HepG2 (cell line): Measurements from ENCODE around the gene HMCN2. TPM values are rescaled to one million over a fixed set of nuclear protein-coding genes. Genes with fewer than 3 reads are reported as not detected.

ENCODE experiments used
- ATF1 ChIP-seq: IDR thresholded peaks from 2 replicates; pipeline ENCODE4 v1.6.1; 2016; ENCODE audit warnings: mild to moderate bottlenecking, control low read depth
- DNMT1 ChIP-seq: sonication (generic); formaldehyde crosslinking; IDR thresholded peaks from 2 replicates; pipeline ENCODE4 v1.5.1; 2020; ENCODE audit warnings: mild to moderate bottlenecking, missing genetic modification reagents
- DR1 ChIP-seq: sonication (generic); formaldehyde crosslinking; IDR thresholded peaks from 2 replicates; pipeline ENCODE4 v1.8.0; 2021; ENCODE audit warnings: mild to moderate bottlenecking, missing genetic modification reagents, inconsistent platforms
- KDM5B ChIP-seq: sonication (generic); formaldehyde crosslinking; IDR thresholded peaks from 2 replicates; pipeline ENCODE4 v1.4.0; 2020; ENCODE audit warnings: missing genetic modification reagents, mild to moderate bottlenecking, borderline replicate concordance
- MAX ChIP-seq: IDR thresholded peaks from 2 replicates; pipeline ENCODE4 v1.6.1; 2012; ENCODE audit warnings: inconsistent platforms
- MYC ChIP-seq: sonication (generic); formaldehyde crosslinking; IDR thresholded peaks from 2 replicates; pipeline ENCODE4 v1.9.0; 2021; ENCODE audit warnings: missing genetic modification reagents, borderline replicate concordance
- ONECUT2 ChIP-seq: sonication (generic); formaldehyde crosslinking; IDR thresholded peaks from 2 replicates; pipeline ENCODE4 v1.4.0; 2020; ENCODE audit warnings: missing genetic modification reagents
- RAD21 ChIP-seq: fragments of 450-650 bp; formaldehyde crosslinking; IDR thresholded peaks from 2 replicates; pipeline ENCODE4 v1.5.0; 2020; ENCODE audit warnings: mild to moderate bottlenecking
- RBM39 ChIP-seq: fragments of 200-400 bp; formaldehyde crosslinking; IDR thresholded peaks from one replicate; pipeline ENCODE4 v1.6.1; 2018; ENCODE audit warnings: antibody characterized with exemption, mild to moderate bottlenecking, low read depth, low read length; ENCODE audit not compliant: poor library complexity, severe bottlenecking
- SIN3B ChIP-seq: fragments of 150-350 bp; IDR thresholded peaks from 2 replicates; pipeline ENCODE4 v1.6.1; 2014; ENCODE audit warnings: low read length
- STAG1 ChIP-seq: sonication (generic); formaldehyde crosslinking; IDR thresholded peaks from 2 replicates; pipeline ENCODE4 v1.4.0; 2020; ENCODE audit warnings: missing genetic modification reagents
- SYNCRIP ChIP-seq: fragments of 200-400 bp; formaldehyde crosslinking; IDR thresholded peaks from 2 replicates; pipeline ENCODE4 v1.6.1; 2018; ENCODE audit warnings: mild to moderate bottlenecking, low read depth, low read length; ENCODE audit not compliant: insufficient read depth
- ZBTB33 ChIP-seq: sonication (generic); formaldehyde crosslinking; IDR thresholded peaks from 2 replicates; pipeline ENCODE4 v1.4.0; 2020; ENCODE audit warnings: missing genetic modification reagents
- ZFP91 ChIP-seq: sonication (generic); formaldehyde crosslinking; IDR thresholded peaks from 2 replicates; pipeline ENCODE4 v1.9.0; 2022; ENCODE audit warnings: missing genetic modification reagents, mild to moderate bottlenecking, borderline replicate concordance
- ZFX ChIP-seq: sonication (generic); formaldehyde crosslinking; IDR thresholded peaks from 2 replicates; pipeline ENCODE4 v1.4.0; 2020; ENCODE audit warnings: mild to moderate bottlenecking, low read depth, missing genetic modification reagents, moderate library complexity
- ZNF326 ChIP-seq: sonication (generic); formaldehyde crosslinking; IDR thresholded peaks from 2 replicates; pipeline ENCODE4 v1.4.0; 2020; ENCODE audit warnings: missing genetic modification reagents, borderline replicate concordance
- ZNF33B ChIP-seq: sonication (generic); formaldehyde crosslinking; IDR thresholded peaks from 2 replicates; pipeline ENCODE4 v1.5.1; 2020; ENCODE audit warnings: mild to moderate bottlenecking, missing genetic modification reagents
- ZNF431 ChIP-seq: sonication (generic); formaldehyde crosslinking; IDR thresholded peaks from 2 replicates; pipeline ENCODE4 v1.9.0; 2022; ENCODE audit warnings: missing genetic modification reagents, low read depth, mild to moderate bottlenecking, borderline replicate concordance
- ZNF512B ChIP-seq: sonication (generic); formaldehyde crosslinking; IDR thresholded peaks from 2 replicates; pipeline ENCODE4 v1.5.1; 2020; ENCODE audit warnings: missing genetic modification reagents, mild to moderate bottlenecking, borderline replicate concordance
- ZNF597 ChIP-seq: sonication (generic); formaldehyde crosslinking; IDR thresholded peaks from 2 replicates; pipeline ENCODE4 v1.5.0; 2020; ENCODE audit warnings: missing genetic modification reagents
- ZNF598 ChIP-seq: sonication (generic); formaldehyde crosslinking; IDR thresholded peaks from 2 replicates; pipeline ENCODE4 v1.5.1; 2020; ENCODE audit warnings: mild to moderate bottlenecking, missing genetic modification reagents, borderline replicate concordance
- ZNF674 ChIP-seq: sonication (generic); formaldehyde crosslinking; IDR thresholded peaks from 2 replicates; pipeline ENCODE4 v1.5.0; 2020; ENCODE audit warnings: low read depth, mild to moderate bottlenecking, missing genetic modification reagents
- ZSCAN21 ChIP-seq: sonication (generic); formaldehyde crosslinking; IDR thresholded peaks from 2 replicates; pipeline ENCODE4 v1.8.0; 2022; ENCODE audit warnings: mild to moderate bottlenecking, missing genetic modification reagents, moderate library complexity, borderline replicate concordance
- ZSCAN25 ChIP-seq: sonication (generic); formaldehyde crosslinking; IDR thresholded peaks from 2 replicates; pipeline ENCODE4 v1.8.0; 2022; ENCODE audit warnings: mild to moderate bottlenecking, missing genetic modification reagents
- polyA plus RNA-seq, 8 experiments: library from polyadenylated mRNA; depleted of rRNA in 3 of 8; stranded (reverse) in 7 of 8; unstranded in 1 of 8; fragments of >200 nt; fragmentation: Illumina TruSeq in 4 of 8; extraction: Trizol in 4 of 8; gene quantifications; 2 replicates each; pipeline versions ENCODE4 v1.2.1 to v1.2.3, GENCODE V29; 2011 to 2016; ENCODE audit warnings: low read depth in 4 of 8, missing spikeins in 1 of 8, mixed read lengths in 1 of 8; ENCODE audit not compliant: insufficient read depth in 1 of 8
- total RNA-seq, 5 experiments: library from RNA; depleted of rRNA; stranded (reverse); fragments of >200 nt; fragmentation: Illumina TruSeq; extraction: Trizol; gene quantifications; 2 replicates each; pipeline ENCODE4 v1.2.3, GENCODE V29; 2016; ENCODE audit warnings: low read depth in 1 of 5

The HMCN2 gene
- total and polyA plus RNA-seq, 2 of the 13 experiments (the other 11 are each of a cell fraction or from before 2014, with no cell fraction given): 0.09 TPM; not detected in 1

- peak; percentile 64 for TF ChIP-seq RAD21 (CRISPR knock-in tag)
- no peak for TF ChIP-seq ZNF431
- no peak for TF ChIP-seq DR1
- TF ChIP-seq ZNF512B (CRISPR knock-in tag): no peak
- TF ChIP-seq RBM39: no peak
- peak; percentile 43 for TF ChIP-seq ZFX (CRISPR knock-in tag)
- TF ChIP-seq ZSCAN25 (CRISPR knock-in tag): no peak
- TF ChIP-seq ZNF674 (CRISPR knock-in tag): no peak
- no peak for TF ChIP-seq SYNCRIP
- 0 out of 2 replicates have a peak, but pooled peaks have one; percentile 22 for TF ChIP-seq MAX
- TF ChIP-seq ZNF597 (CRISPR knock-in tag): no peak
- TF ChIP-seq STAG1 (CRISPR knock-in tag): peak; percentile 79
- 0 out of 2 replicates have a peak, but pooled peaks have one; percentile 24 for TF ChIP-seq KDM5B
- TF ChIP-seq MYC (CRISPR knock-in tag): 0 out of 2 replicates have a peak, but pooled peaks have one; percentile 18
- no peak for TF ChIP-seq ZNF598 (CRISPR knock-in tag)
- TF ChIP-seq ZNF33B (CRISPR knock-in tag): no peak
- no peak for TF ChIP-seq ZSCAN21
- TF ChIP-seq ZNF326 (CRISPR knock-in tag): no peak
- TF ChIP-seq ATF1 (CRISPR knock-in tag): no peak
- TF ChIP-seq SIN3B: no peak
- no peak for TF ChIP-seq ONECUT2 (CRISPR knock-in tag)
- TF ChIP-seq DNMT1 (CRISPR knock-in tag): no peak
- no peak for TF ChIP-seq ZFP91 (CRISPR knock-in tag)
- peak; percentile 98 for TF ChIP-seq ZBTB33
Measured at GRCh38 chr9:130480673-130481072, 215.1 kb downstream of the HMCN2 start (continued).
